BLaER1 (cell line): ENCODE results near the gene PHOSPHO1.
"Not testable (repeated sequence)": the region's sequence is repeated elsewhere in the genome, so short reads cannot be mapped to it uniquely, and the experiment has no call there.

ENCODE experiments used
- H3K27ac ChIP-seq: shearing (Covaris generic); formaldehyde crosslinking; 2 replicates; pipeline ENCODE4 v1.8.1; 2022
- H3K27me3 ChIP-seq: shearing (Covaris generic); formaldehyde crosslinking; 2 replicates; pipeline ENCODE4 v1.8.1; 2022
- H3K36me3 ChIP-seq: shearing (Covaris generic); formaldehyde crosslinking; 2 replicates; pipeline ENCODE4 v1.8.1; 2022
- H3K4me1 ChIP-seq: shearing (Covaris generic); formaldehyde crosslinking; 2 replicates; pipeline ENCODE4 v1.8.1; 2022
- H3K4me2 ChIP-seq: shearing (Covaris generic); formaldehyde crosslinking; 2 replicates; pipeline ENCODE4 v1.8.1; 2022
- H3K4me3 ChIP-seq: shearing (Covaris generic); formaldehyde crosslinking; 2 replicates; pipeline ENCODE4 v1.8.1; 2022
- H3K9ac ChIP-seq: shearing (Covaris generic); formaldehyde crosslinking; 2 replicates; pipeline ENCODE4 v1.8.1; 2022
- H3K9me3 ChIP-seq: shearing (Covaris generic); formaldehyde crosslinking; 2 replicates; pipeline ENCODE4 v1.8.1; 2022
- H4K20me1 ChIP-seq: shearing (Covaris generic); formaldehyde crosslinking; 2 replicates; pipeline ENCODE4 v1.8.1; 2022
- Cebpa-rat ChIP-seq: shearing (Covaris generic); IDR thresholded peaks from 2 replicates; pipeline ENCODE4 v1.8.1; 2022

Gene PHOSPHO1

GRCh38 chr17:49183341-49183740 is 47.2 kb downstream of the PHOSPHO1 start:
- Histone ChIP-seq H3K4me1 (no peaks in the 10 kb centered on the region), H3K9me3 (peaks cover 57% of the 10 kb centered on the region), H3K27ac (no peak overlapping the region), H3K4me2 (no peak overlapping the region), H3K9ac (no peak overlapping the region), H3K27me3 (no peaks in the 10 kb centered on the region), H4K20me1 (no peaks in the 10 kb centered on the region), H3K4me3 (no peak overlapping the region), H3K36me3 (no peaks in the 10 kb centered on the region)
- no peak for TF ChIP-seq Cebpa-rat

GRCh38 chr17:49180998-49181635 is 49.5 kb downstream of the PHOSPHO1 start:
- Histone ChIP-seq H3K9me3 (peaks cover 66% of the 10 kb centered on the region), H3K27me3 (no peaks in the 10 kb centered on the region), H4K20me1 (no peaks in the 10 kb centered on the region), H3K9ac (no peak overlapping the region), H3K27ac (no peak overlapping the region), H3K36me3 (no peaks in the 10 kb centered on the region), H3K4me3 (no peak overlapping the region), H3K4me2 (no peak overlapping the region), H3K4me1 (no peaks in the 10 kb centered on the region)
- TF ChIP-seq Cebpa-rat = no peak

- Histone ChIP-seq H3K4me1 (no peaks in the 10 kb centered on the region), H3K9ac (no peak overlapping the region), H3K4me3 (no peak overlapping the region), H4K20me1 (no peaks in the 10 kb centered on the region), H3K27me3 (no peaks in the 10 kb centered on the region), H3K4me2 (no peak overlapping the region), H3K36me3 (no peaks in the 10 kb centered on the region), H3K9me3 (peaks cover 66% of the 10 kb centered on the region), H3K27ac (no peak overlapping the region)
- no peak for TF ChIP-seq Cebpa-rat
Measured at GRCh38 chr17:49180303-49180702, 50.3 kb downstream of the PHOSPHO1 start.

- H3K4me2 ChIP-seq = not testable (repeated sequence)
Measured at GRCh38 chr17:49175978-49176377, 54.6 kb downstream of the PHOSPHO1 start.

More at GRCh38 chr17:49175978-49176377, 54.6 kb downstream of the PHOSPHO1 start:
- H3K36me3 ChIP-seq, H3K27ac ChIP-seq, H3K9ac ChIP-seq, H3K4me1 ChIP-seq, H3K4me3 ChIP-seq, H4K20me1 ChIP-seq, H3K27me3 ChIP-seq: not testable (repeated sequence)
- H3K9me3 ChIP-seq = peaks cover 62% of the 10 kb centered on the region
